Measurements from ENCODE around the gene PUM2. TPM values are rescaled to one million over a fixed set of nuclear protein-coding genes. Genes with fewer than 3 reads are reported as not detected.

PUM2 gene
- total and polyA plus RNA-seq, 2 of the 8 experiments (the other 6 are each of a cell fraction or from before 2014, with no cell fraction given), result 46.6 to 114 TPM

DNA sequence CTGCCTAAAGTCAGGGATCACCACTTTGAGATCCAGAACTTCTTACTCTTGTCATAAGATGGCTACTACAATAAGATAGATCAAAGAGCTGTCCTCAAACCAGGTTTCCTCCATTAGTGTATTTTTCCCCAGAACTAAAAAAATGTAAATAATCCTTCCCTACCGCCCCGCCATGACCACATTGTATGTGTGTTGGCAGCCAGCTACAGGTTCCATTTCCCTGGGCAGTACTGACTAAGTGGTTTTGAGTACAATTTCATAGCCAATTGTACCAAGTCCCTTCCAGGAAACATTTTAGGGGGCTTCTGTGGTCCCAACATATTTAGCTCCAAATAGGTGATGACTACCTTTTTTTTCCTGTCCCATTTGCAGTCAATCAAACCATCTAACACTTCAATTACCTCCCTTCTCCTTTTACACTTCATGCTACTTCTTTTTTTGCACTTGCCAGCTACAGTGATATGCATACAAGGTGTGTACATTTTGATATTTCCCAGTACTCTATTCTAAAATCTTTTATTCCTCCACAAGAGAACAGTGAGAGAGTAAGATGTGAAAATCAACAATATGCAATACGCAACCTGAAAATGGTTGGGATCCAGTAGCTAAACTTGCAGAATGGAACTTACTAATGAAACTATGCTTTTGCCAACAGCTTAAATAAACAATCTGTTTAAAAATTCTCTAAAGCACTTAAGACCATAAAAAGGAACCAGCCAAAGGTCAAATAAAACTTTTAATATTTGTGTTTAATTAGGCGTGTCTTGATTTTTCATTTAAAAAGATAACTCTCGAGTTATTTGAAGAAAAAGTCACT lies 3.9 kb downstream of the PUM2 start:
- Histone ChIP-seq H3K27ac (ENCODE audit: low read depth, low read length) (no peak overlapping the region), H2BK5ac (ENCODE audit: low read depth, low read length) (no peak overlapping the region), H4K20me1 (replicated peaks in 1 of 2; ENCODE audit: control insufficient read depth in 1 of 2, insufficient read depth in 2 of 2, low read length in 2 of 2) (peaks cover 25 to 29% of the 10 kb centered on the region in 2 experiments), H2BK15ac (ENCODE audit: low read length) (no peak overlapping the region), H2BK120ac (replicated peaks; ENCODE audit: low read depth, low read length) (no peak overlapping the region), H4K5ac (ENCODE audit: insufficient read length, low read depth, low read length) (no peak overlapping the region), H2AFZ (ENCODE audit: low read length) (no peak overlapping the region), H3K18ac (ENCODE audit: extremely low read depth, low read length) (no peak overlapping the region), H3K4me2 (ENCODE audit: insufficient read depth in 1 of 2, low read depth in 2 of 2, low read length in 2 of 2) (peak overlapping the region in 1 of 2 experiments; percentile 40; a peak in 1 of 4 replicates), H3K36me3 (ENCODE audit: control insufficient read depth in 2 of 4, insufficient read depth in 4 of 4, low read length in 3 of 4) (peaks cover 0 to 4% (median 0%) of the 10 kb centered on the region in 4 experiments; a peak in 1 of 8 replicates), H4K91ac (replicated peaks; ENCODE audit: insufficient read length, low read length) (no peak overlapping the region), H2BK12ac (ENCODE audit: low read depth, low read length) (no peak overlapping the region), H3K9me3 (ENCODE audit: insufficient read depth in 2 of 2, low read depth in 1 of 2, low read length in 1 of 2) (no peaks in the 10 kb centered on the region), H3K14ac (ENCODE audit: insufficient read length) (no peak overlapping the region), H4K8ac (ENCODE audit: extremely low read depth, insufficient read depth, low read length) (no peak overlapping the region), H3K4me3 (ENCODE audit: extremely low read depth in 1 of 4, insufficient read depth in 2 of 4, low read depth in 3 of 4, low read length in 4 of 4) (peak overlapping the region in 1 of 4 experiments; percentile 29; a peak in 1 of 8 replicates), H2AK5ac (ENCODE audit: low read depth, low read length) (no peak overlapping the region), H2BK20ac (ENCODE audit: low read length) (no peak overlapping the region), H3K79me2 (ENCODE audit: control insufficient read depth in 1 of 2, insufficient read depth in 2 of 2, low read length in 2 of 2) (peaks cover 71 to 84% of the 10 kb centered on the region in 2 experiments), H3K23ac (ENCODE audit: insufficient read length) (no peak overlapping the region), H3K4ac (replicated peaks; ENCODE audit: insufficient read length, low read depth, low read length) (no peak overlapping the region), H3K79me1 (ENCODE audit: low read depth, low read length) (peaks cover 7% of the 10 kb centered on the region; the same call in 1 of the 2 replicates), H3K4me1 (replicated peaks in 1 of 4; ENCODE audit: control insufficient read depth in 3 of 4, insufficient read depth in 4 of 4, low read length in 3 of 4) (peaks cover 3 to 12% (median 7%) of the 10 kb centered on the region in 4 experiments), H3K9ac (replicated peaks in 1 of 4; ENCODE audit: extremely low read depth in 1 of 4, low read depth in 3 of 4, low read length in 3 of 4) (no peak overlapping the region), H3K23me2 (ENCODE audit: low read depth, low read length) (peaks cover 8% of the 10 kb centered on the region), H3K27me3 (replicated peaks in 1 of 4; ENCODE audit: control insufficient read depth in 3 of 4, extremely low read depth in 1 of 4, insufficient read depth in 3 of 4, low read length in 3 of 4) (no peaks in the 10 kb centered on the region), H3K56ac (replicated peaks; ENCODE audit: insufficient read length, low read depth, low read length) (no peak overlapping the region)
- DNase-seq (ENCODE audit: low read depth in 1 of 2, low spot score in 2 of 2), result no peak
- WGBS, 2 experiments (ENCODE audit: extremely low coverage in 1 of 2, insufficient coverage in 1 of 2, insufficient read length in 1 of 2, insufficient replicate concordance in 2 of 2, low coverage in 1 of 2, low lambda C conversion rate in 2 of 2, missing lambda C conversion rate in 1 of 2), result 95% methylated on average over 5 of the region's 5 CpGs; no CpG with 5 or more reads in 1 of the 2 experiments
- POLR2A ChIA-PET (ENCODE audit: partially characterized antibody), result interaction anchor here (0.9 to 1.7 kb wide), 6 partner anchors 9 to 115 kb away, joined by 3 to 6 read pairs (median 4); partner anchors contain the start of gene RHOB
- CTCF ChIA-PET (ENCODE audit: partially characterized antibody), result interaction anchor here (1.1 to 1.7 kb wide), 2 partner anchors 21 to 34 kb away, joined by 3 to 4 read pairs; no protein-coding TSS in a partner anchor
- no peak for FAIRE-seq
- TF ChIP-seq SRF (IDR thresholded peaks at IDR 0.05; ENCODE audit: low read depth, low read length) (no peak), PHF8 (conservative IDR thresholded peaks at IDR 0.05; ENCODE audit: low read depth, low read length) (no peak), FOSL1 (IDR thresholded peaks at IDR 0.05; ENCODE audit: insufficient read depth, low read depth, low read length) (no peak), RNF2 (IDR thresholded peaks at IDR 0.05; ENCODE audit: borderline replicate concordance, low read depth, low read length, missing control alignments, poor library complexity, severe bottlenecking) (no peak), TCF12 (IDR thresholded peaks at IDR 0.05; ENCODE audit: low read depth, low read length) (no peak), CEBPB (IDR thresholded peaks at IDR 0.05; ENCODE audit: low read depth, low read length) (no peak), CBX5 (IDR thresholded peaks at IDR 0.05; ENCODE audit: low read depth, low read length) (no peak)
- TF ChIP-seq, protein P1, sequence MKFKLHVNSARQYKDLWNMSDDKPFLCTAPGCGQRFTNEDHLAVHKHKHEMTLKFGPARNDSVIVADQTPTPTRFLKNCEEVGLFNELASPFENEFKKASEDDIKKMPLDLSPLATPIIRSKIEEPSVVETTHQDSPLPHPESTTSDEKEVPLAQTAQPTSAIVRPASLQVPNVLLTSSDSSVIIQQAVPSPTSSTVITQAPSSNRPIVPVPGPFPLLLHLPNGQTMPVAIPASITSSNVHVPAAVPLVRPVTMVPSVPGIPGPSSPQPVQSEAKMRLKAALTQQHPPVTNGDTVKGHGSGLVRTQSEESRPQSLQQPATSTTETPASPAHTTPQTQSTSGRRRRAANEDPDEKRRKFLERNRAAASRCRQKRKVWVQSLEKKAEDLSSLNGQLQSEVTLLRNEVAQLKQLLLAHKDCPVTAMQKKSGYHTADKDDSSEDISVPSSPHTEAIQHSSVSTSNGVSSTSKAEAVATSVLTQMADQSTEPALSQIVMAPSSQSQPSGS (IDR thresholded peaks at IDR 0.05; ENCODE audit: low read length), result no peak
- TF ChIP-seq, protein P2, sequence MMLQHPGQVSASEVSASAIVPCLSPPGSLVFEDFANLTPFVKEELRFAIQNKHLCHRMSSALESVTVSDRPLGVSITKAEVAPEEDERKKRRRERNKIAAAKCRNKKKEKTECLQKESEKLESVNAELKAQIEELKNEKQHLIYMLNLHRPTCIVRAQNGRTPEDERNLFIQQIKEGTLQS (IDR thresholded peaks at IDR 0.05; ENCODE audit: insufficient read depth, low read depth, low read length), result no peak

All from H1 (cell line).